ENCODE data around the gene CALU.

CALU gene

GRCh38 chr7:128791121-128791971 lies 52.2 kb downstream of the CALU start, which contains the start of gene CCDC136 (continued):
- TF ChIP-seq REST (tag by site-specific recombination; IDR thresholded peaks at IDR 0.05) (no peak), ZNF518A (tag by site-specific recombination; conservative IDR thresholded peaks at IDR 0.05; ENCODE audit: low read depth) (no peak), ZNF558 (tag by site-specific recombination; IDR thresholded peaks at IDR 0.05) (no peak), ZNF561 (tag by site-specific recombination; IDR thresholded peaks at IDR 0.05; ENCODE audit: borderline replicate concordance) (peak; percentile 64; the same call in 1 of the 2 replicates), ZNF449 (tag by site-specific recombination; IDR thresholded peaks at IDR 0.05) (no peak), ZFHX2 (tag by site-specific recombination; conservative IDR thresholded peaks at IDR 0.05) (0 out of 2 replicates have a peak, but pooled peaks have one; percentile 14), ZNF548 (tag by site-specific recombination; IDR thresholded peaks at IDR 0.05) (no peak), ZNF335 (tag by site-specific recombination; conservative IDR thresholded peaks at IDR 0.05) (peak; percentile 68), ZNF670 (tag by site-specific recombination; IDR thresholded peaks at IDR 0.05; ENCODE audit: low read depth) (no peak), ZNF391 (tag by site-specific recombination; IDR thresholded peaks at IDR 0.05; ENCODE audit: borderline replicate concordance, low read depth) (peak; percentile 79; the same call in 1 of the 2 replicates)

GRCh38 chr7:128791972-128792327 lies 52.8 kb downstream of the CALU start:
- H3K36me3 ChIP-seq (ENCODE audit: control insufficient read depth in 2 of 2, insufficient read depth in 1 of 2, low read length in 2 of 2): peaks cover 0 to 14% of the 10 kb centered on the region in 2 experiments; a peak in 2 of 3 replicates
- H3K9me3 ChIP-seq (ENCODE audit: control insufficient read depth, insufficient read depth, low read depth, low read length): no peaks in the 10 kb centered on the region
- CTCF ChIA-PET: no interaction called here
- peaks cover 2% of the 10 kb centered on the region; the same call in 1 of the 2 replicates for H3K4me1 ChIP-seq (ENCODE audit: control insufficient read depth, insufficient read depth, low read length)
- H3K4me3 ChIP-seq (ENCODE audit: low read depth, low read length): peak overlapping the region; percentile 79
- POLR2A ChIA-PET: interaction anchor here (1.3 to 1.9 kb wide), 2 partner anchors 9 to 53 kb away, joined by 4 to 7 read pairs; partner anchors contain the start of gene CALU
- peak overlapping the region; percentile 42; the same call in 1 of the 2 replicates for H3K27ac ChIP-seq (ENCODE audit: extremely low read depth, low read depth, low read length)
- TF ChIP-seq HOXA7 (CRISPR knock-in tag; IDR thresholded peaks at IDR 0.05; ENCODE audit: borderline replicate concordance) (no peak), ZNF639 (tag by site-specific recombination; IDR thresholded peaks at IDR 0.05) (no peak), KLF8 (tag by site-specific recombination; IDR thresholded peaks at IDR 0.05) (no peak), IKZF3 (tag by site-specific recombination; IDR thresholded peaks at IDR 0.05) (no peak), ZNF394 (tag by site-specific recombination; IDR thresholded peaks at IDR 0.05; ENCODE audit: borderline replicate concordance) (no peak), ZNF121 (tag by site-specific recombination; IDR thresholded peaks at IDR 0.05) (no peak), ZNF335 (tag by site-specific recombination; conservative IDR thresholded peaks at IDR 0.05) (peak; percentile 30), ZBTB8A (tag by site-specific recombination; IDR thresholded peaks at IDR 0.05) (0 out of 2 replicates have a peak, but pooled peaks have one; percentile 27), BCL6B (tag by site-specific recombination; IDR thresholded peaks at IDR 0.05) (no peak), ZNF629 (tag by site-specific recombination; IDR thresholded peaks at IDR 0.05) (no peak), ZBTB17 (tag by site-specific recombination; IDR thresholded peaks at IDR 0.05) (peak; percentile 56; the same call in 1 of the 2 replicates), ZNF114 (tag by site-specific recombination; IDR thresholded peaks at IDR 0.05) (no peak), ZNF341 (tag by site-specific recombination; IDR thresholded peaks at IDR 0.05; ENCODE audit: low read depth) (no peak)
